ENCODE results near the gene ZMAT5.

ZMAT5 gene, protein sequence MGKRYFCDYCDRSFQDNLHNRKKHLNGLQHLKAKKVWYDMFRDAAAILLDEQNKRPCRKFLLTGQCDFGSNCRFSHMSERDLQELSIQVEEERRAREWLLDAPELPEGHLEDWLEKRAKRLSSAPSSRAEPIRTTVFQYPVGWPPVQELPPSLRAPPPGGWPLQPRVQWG

DNA sequence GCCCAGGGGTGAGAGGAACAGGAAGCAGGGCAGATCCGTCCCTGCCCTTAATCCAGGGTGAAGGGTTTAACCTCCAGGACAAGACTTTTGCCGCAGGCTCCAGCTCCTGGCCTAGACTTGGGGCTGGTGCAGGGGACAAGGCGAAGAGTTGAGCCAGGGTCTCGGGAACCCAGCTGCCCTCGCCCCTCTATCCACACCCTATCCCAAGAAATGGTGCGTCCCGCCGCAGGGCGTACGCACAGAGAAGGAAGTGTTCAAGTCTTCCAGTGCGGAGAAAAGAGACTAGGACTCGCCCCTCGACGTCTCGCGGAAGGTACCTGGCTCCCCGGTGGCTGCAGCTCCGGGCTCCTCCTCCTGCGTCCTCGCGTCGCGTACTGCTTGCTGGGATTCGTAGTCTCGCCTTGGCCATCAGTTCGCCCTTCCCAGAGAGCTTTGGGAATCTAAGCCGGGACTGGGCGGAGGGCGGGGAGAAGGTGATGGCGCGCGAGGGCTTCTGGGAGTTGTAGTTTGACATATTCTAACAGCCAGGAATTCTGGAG lies at the start of gene ZMAT5:
Gene ZMAT5 (minus strand): TSS at position 376 of the 539 bp plus-strand sequence. CDS start 18,463 bp downstream, outside the sequence.
- Mint-ChIP-seq H3K4me1 (peaks cover 38% of the 10 kb centered on the region), H3K36me3 (peaks cover 24% of the 10 kb centered on the region), H3K9me3 (no peaks in the 10 kb centered on the region), H3K27me3 (no peaks in the 10 kb centered on the region), H3K4me3 (peak within 1 kb of the TSS; percentile 99), H3K27ac (peak within 1 kb of the TSS; percentile 95)
- peak; percentile 99 for ATAC-seq

DNA sequence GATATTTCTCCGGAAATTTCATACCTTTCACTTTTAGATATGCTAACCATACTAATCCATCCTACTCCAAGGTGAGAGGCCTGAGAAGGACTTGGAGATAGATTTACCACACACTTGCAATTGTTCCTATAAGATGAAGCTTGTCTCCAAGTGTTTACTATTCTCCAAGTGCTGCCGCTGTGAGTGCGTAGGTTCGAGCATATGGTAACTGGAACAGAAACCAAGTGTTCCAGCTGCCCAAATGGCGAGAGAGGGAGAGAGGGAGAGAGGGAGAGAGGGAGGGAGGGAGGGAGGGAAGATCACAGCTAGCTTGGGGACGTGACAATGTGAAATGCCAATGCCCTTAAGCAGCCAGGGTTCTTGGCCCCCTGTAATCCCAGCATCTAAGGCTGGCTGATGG lies 49.7 kb upstream of the ZMAT5 start:
- Mint-ChIP-seq H3K27ac (no peak overlapping the region), H3K36me3 (peaks cover 83% of the 10 kb centered on the region), H3K4me1 (peaks cover 8% of the 10 kb centered on the region), H3K4me3 (no peak overlapping the region), H3K9me3 (no peaks in the 10 kb centered on the region), H3K27me3 (no peaks in the 10 kb centered on the region)
- no peak for ATAC-seq

DNA sequence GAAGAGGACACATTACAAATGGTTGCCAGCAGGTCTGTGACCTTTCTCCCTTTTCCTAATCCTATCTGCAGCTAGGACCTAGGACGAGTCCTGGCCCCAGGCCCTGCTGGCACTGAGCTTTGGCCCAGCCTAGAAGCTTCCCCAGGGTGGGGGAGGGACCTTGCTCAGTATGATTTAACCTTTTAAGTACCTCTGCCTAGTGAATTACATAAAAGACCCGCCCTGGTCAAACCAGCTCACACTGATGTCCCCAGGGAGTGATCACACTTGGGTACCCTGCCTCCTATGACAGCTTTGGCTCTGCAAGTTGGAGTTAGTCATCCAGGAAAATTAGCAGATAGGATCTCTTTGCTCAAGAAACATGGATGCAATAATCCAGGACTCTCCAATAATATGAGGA lies 49.3 kb upstream of the ZMAT5 start:
- H3K27ac Mint-ChIP-seq: no peak overlapping the region
- ATAC-seq: no peak
- no peaks in the 10 kb centered on the region for H3K27me3 Mint-ChIP-seq
- H3K9me3 Mint-ChIP-seq: no peaks in the 10 kb centered on the region
- no peak overlapping the region for H3K4me3 Mint-ChIP-seq
- H3K36me3 Mint-ChIP-seq: peaks cover 83% of the 10 kb centered on the region
- H3K4me1 Mint-ChIP-seq: peaks cover 4% of the 10 kb centered on the region

DNA sequence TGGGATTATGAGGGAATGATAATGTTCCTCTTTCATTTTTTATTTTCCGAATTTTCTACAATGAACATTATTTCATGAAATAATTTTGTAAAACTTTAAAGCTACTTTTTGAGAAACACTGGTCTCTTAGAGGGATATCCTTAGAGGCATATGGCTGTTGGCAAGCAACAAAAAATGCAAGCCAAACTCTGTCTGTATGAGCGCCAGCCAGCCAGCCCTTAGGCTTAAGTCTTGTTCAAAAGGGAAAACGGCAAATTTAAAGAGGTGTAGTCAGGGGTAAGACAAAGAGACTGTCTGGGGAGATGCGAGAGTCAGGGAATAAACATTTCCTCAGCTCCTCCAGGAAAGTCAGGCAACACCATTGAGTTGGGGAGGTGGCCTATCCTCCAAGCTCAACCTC lies 48.8 kb upstream of the ZMAT5 start:
- Mint-ChIP-seq H3K9me3 (no peaks in the 10 kb centered on the region), H3K27ac (no peak overlapping the region), H3K4me3 (no peak overlapping the region), H3K36me3 (peaks cover 83% of the 10 kb centered on the region), H3K27me3 (no peaks in the 10 kb centered on the region), H3K4me1 (no peaks in the 10 kb centered on the region)
- no peak for ATAC-seq

DNA sequence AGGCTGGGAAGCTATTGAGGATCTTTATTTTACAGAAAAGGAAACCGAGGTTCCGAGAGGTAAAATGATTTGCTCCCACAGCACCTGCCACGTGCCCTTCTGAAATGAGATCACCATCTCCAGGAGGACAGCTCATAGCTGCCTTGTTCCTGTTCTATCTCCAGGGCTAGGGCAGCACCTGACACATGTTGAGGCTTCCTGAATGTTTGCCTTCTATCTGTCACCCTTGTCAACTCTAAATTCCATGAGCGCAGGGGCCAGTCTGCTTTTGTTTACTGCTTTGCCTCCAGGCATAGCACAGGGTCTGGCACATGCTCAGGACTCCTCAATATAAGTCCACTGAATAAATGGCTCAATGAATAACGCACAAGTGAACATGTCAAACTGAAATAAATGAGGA lies 47.2 kb upstream of the ZMAT5 start:
- Mint-ChIP-seq H3K27me3 (no peaks in the 10 kb centered on the region), H3K9me3 (no peaks in the 10 kb centered on the region), H3K4me3 (no peak overlapping the region), H3K27ac (no peak overlapping the region), H3K4me1 (no peaks in the 10 kb centered on the region), H3K36me3 (peaks cover 81% of the 10 kb centered on the region)
- ATAC-seq: no peak

DNA sequence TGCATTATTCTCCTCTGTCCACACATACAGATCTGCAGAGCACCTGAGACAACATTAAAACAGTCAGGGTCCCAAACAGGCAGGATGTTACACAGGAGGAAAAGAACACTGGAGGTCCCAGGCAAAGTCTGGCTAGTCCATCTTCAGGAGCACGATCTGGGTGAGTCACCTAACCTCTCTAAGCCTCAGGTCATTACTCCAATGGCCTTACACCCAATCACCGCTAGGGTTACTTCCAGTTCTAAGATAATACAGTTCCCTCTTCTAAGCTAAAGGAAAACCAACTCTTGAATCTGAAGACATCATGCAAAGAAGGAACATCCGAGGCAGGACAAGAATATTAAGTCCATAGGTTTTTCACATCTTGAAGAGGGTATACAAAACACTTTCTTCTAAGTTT lies 46.8 kb upstream of the ZMAT5 start:
- no peak overlapping the region for H3K4me3 Mint-ChIP-seq
- no peak overlapping the region for H3K27ac Mint-ChIP-seq
- no peaks in the 10 kb centered on the region for H3K4me1 Mint-ChIP-seq
- ATAC-seq: no peak
- no peaks in the 10 kb centered on the region for H3K9me3 Mint-ChIP-seq
- H3K36me3 Mint-ChIP-seq: peaks cover 77% of the 10 kb centered on the region
- H3K27me3 Mint-ChIP-seq: no peaks in the 10 kb centered on the region

DNA sequence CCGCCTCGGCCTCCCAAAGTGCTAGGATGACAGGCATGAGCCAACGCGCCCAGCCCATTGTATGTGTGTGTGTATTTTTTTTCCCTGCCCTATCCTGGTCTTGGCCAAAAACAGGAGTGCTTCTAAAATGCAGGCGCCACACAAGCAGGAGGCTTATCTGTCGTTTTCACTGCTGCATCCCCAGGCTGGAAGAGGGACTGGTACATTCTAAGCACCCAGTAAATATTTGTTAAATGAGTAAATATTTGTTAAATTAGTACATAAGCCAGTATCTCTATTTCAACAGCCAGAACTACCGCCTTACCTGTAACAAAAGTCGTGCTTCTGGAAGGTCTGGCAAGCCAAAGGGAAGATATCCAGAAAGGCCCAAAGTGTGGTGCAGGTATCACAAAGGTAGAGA lies 46.3 kb upstream of the ZMAT5 start:
- ATAC-seq: no peak
- no peak overlapping the region for H3K27ac Mint-ChIP-seq
- peaks cover 76% of the 10 kb centered on the region for H3K36me3 Mint-ChIP-seq
- no peaks in the 10 kb centered on the region for H3K27me3 Mint-ChIP-seq
- H3K9me3 Mint-ChIP-seq: no peaks in the 10 kb centered on the region
- H3K4me1 Mint-ChIP-seq: no peaks in the 10 kb centered on the region
- no peak overlapping the region for H3K4me3 Mint-ChIP-seq

DNA sequence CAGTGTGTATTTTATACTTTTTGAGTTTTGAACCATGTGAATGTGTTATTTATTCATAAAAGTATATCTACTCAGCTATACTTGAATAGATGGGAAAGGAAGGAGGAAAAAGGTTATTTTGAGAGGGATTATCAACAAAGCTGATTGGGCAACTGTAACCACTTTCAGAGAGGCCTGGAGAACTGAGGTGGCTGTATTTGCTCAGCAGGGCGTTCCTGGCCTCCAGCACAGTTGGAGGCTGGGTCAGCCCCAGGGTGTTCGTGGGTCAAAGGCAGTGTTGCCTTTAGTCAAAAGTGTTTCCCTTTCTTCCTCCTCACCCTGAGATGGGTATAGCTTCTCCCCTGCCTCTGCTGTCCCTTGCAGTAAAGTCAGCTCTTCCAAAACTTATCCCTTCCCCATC lies 44.6 kb upstream of the ZMAT5 start:
- no peak overlapping the region for H3K4me3 Mint-ChIP-seq
- ATAC-seq: no peak
- no peaks in the 10 kb centered on the region for H3K27me3 Mint-ChIP-seq
- no peak overlapping the region for H3K27ac Mint-ChIP-seq
- H3K4me1 Mint-ChIP-seq: no peaks in the 10 kb centered on the region
- H3K36me3 Mint-ChIP-seq: peaks cover 81% of the 10 kb centered on the region
- no peaks in the 10 kb centered on the region for H3K9me3 Mint-ChIP-seq

DNA sequence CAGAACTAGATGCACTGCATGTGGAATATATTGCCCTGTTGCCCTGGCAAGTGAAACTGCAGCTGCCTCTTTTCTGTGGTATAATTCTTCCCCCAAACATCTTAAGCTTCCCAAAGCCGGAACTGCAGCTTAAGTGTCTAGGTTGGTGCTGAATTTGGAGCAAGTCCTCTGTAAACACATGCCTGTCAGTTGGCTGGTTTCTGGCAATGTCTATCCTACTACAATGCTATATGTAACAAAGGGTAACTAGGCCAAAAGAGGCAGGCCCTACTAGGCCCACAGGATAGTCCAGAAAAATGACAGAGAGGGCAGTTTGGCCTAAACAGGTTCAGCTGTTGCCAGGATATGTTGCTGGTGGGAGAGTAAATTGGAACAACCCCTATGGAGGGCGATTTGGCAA lies 43.4 kb upstream of the ZMAT5 start:
- H3K27ac Mint-ChIP-seq: no peak overlapping the region
- H3K4me3 Mint-ChIP-seq: no peak overlapping the region
- no peaks in the 10 kb centered on the region for H3K27me3 Mint-ChIP-seq
- no peaks in the 10 kb centered on the region for H3K4me1 Mint-ChIP-seq
- peaks cover 84% of the 10 kb centered on the region for H3K36me3 Mint-ChIP-seq
- H3K9me3 Mint-ChIP-seq: no peaks in the 10 kb centered on the region
- ATAC-seq: no peak

DNA sequence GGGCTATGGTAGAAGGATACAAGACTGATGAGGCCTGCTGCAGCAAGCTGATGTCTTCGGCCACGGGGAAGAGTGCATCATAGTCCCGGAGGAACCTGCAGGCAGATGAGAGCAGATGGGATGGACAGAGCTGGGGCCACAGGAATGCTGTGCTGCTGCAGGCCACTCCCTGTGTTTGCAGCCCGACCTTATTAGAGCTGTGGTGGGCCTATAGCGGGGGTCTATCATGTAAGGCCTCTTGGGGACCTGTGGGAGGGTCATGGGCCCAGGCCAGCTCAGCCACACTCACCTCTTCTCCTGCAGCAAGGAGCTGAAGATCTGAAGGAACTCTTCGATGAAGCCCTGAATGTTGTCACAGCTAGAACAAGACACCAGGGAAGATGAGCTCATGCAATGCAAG lies 39.4 kb upstream of the ZMAT5 start:
- ATAC-seq: no peak
- no peaks in the 10 kb centered on the region for H3K27me3 Mint-ChIP-seq
- no peak overlapping the region for H3K4me3 Mint-ChIP-seq
- no peaks in the 10 kb centered on the region for H3K9me3 Mint-ChIP-seq
- H3K27ac Mint-ChIP-seq: no peak overlapping the region
- H3K4me1 Mint-ChIP-seq: no peaks in the 10 kb centered on the region
- peaks cover 75% of the 10 kb centered on the region for H3K36me3 Mint-ChIP-seq

DNA sequence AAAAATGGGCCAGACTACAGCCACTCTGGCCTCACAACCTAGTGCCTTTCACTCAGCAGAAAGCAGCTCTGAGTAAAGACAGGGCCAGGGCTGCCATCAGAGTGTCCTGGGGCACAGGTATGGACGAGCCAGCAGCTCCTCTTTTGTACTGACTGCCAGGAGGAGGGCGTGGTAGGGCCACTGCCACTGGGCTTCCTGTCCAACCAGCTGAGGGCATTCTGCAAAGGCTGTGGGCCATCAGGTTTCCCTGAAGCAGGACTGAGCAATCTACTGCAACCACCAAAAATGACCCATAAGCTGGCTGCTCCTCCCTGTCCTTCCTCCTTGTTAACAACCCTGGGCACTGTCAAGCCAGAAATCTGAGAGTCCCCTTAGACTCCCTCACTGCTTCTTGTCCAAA lies 38.2 kb upstream of the ZMAT5 start:
- Mint-ChIP-seq H3K27me3 (no peaks in the 10 kb centered on the region), H3K36me3 (peaks cover 80% of the 10 kb centered on the region), H3K4me1 (peaks cover 1% of the 10 kb centered on the region), H3K4me3 (no peak overlapping the region), H3K27ac (no peak overlapping the region), H3K9me3 (no peaks in the 10 kb centered on the region)
- ATAC-seq: no peak

DNA sequence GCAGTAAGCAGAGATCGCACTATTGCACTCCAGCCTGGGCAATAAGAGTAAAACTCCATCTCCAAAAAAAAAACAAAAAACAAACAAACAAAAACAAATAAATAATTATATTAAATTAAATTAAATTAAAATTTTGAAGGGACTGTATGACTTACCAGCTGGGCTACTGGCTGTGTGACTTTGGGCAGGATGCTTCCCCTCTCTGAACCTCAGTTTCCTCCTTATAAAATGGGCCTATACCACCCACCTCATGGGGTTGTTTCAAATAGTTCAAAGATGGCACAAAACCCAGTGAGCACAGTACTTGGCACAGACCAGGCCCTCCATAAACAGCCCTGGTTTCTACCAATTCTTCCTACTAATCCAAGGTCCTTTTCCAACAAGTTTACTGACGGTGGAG lies 36.4 kb upstream of the ZMAT5 start:
- no peaks in the 10 kb centered on the region for H3K9me3 Mint-ChIP-seq
- H3K4me1 Mint-ChIP-seq: peaks cover 18% of the 10 kb centered on the region
- H3K27me3 Mint-ChIP-seq: no peaks in the 10 kb centered on the region
- ATAC-seq: no peak
- H3K4me3 Mint-ChIP-seq: no peak overlapping the region
- peaks cover 77% of the 10 kb centered on the region for H3K36me3 Mint-ChIP-seq
- H3K27ac Mint-ChIP-seq: no peak overlapping the region

DNA sequence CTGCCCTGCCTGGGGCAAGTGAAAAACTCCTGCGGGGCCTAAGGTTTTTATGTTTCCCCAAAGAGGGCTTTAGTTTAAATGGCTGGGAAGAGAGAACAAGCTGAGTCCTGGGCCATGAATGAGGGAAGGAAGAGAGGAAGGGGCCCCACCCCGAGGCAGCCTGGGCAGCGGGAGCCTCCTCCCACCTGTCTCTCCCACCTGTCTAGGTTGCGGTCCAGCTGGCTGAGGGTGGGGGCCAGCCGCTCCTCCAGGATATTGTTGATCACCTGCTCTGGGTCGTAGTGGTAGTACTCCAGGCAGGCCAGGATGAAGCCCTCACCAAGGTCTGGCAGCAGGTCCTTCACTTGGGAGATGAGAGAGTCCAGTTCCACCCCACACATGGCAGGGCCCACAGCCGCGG lies 35.0 kb upstream of the ZMAT5 start:
- Mint-ChIP-seq H3K4me3 (no peak overlapping the region), H3K27me3 (no peaks in the 10 kb centered on the region), H3K27ac (no peak overlapping the region), H3K36me3 (peaks cover 63% of the 10 kb centered on the region), H3K4me1 (peaks cover 32% of the 10 kb centered on the region), H3K9me3 (no peaks in the 10 kb centered on the region)
- no peak for ATAC-seq

DNA sequence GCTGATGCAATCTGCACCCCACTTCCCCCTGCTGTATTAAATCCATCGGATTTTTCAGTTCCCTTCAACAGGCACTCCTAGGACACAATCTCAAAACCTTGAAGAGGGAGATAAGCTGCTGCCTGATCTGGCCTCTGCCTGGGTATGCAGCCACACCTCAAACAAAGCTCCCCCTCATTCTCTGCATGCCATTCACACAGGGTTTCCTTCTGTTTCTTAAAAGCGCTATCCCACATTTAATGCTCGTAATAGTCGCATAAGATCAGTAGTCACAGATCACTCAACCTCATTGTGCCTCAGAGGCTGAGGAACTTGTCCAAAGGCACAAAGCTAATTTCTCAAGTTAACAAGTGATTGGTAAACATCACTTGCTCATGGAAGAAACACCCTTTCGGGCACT lies 34.3 kb upstream of the ZMAT5 start:
- H3K27ac Mint-ChIP-seq: no peak overlapping the region
- ATAC-seq: no peak
- H3K9me3 Mint-ChIP-seq: no peaks in the 10 kb centered on the region
- peaks cover 38% of the 10 kb centered on the region for H3K4me1 Mint-ChIP-seq
- H3K36me3 Mint-ChIP-seq: peaks cover 61% of the 10 kb centered on the region
- H3K27me3 Mint-ChIP-seq: no peaks in the 10 kb centered on the region
- H3K4me3 Mint-ChIP-seq: no peak overlapping the region

DNA sequence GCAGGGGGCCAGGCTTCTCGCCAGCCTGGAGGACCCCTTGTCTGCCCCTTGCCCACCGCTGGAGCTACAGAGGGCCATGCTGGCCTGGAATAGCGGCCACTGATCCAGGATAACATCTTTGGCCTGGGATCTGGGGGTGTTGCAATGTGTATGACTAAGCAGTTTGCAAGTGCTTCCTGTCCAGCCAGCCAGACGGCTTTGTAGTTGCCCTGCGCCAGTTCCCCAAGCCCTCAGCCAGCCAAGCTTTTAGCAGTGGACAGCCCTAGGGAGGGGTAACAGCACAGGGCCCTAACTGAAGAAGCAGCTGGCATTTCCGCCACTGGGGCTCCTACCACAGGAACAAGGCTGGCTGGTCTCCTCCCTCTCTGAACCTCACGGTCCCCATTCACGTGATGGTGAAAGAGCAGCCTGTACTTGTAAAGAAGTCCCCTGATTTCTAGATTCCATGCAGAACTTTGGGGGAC lies 32.4 kb upstream of the ZMAT5 start:
- H3K27ac Mint-ChIP-seq: no peak overlapping the region
- ATAC-seq: no peak
- no peak overlapping the region for H3K4me3 Mint-ChIP-seq
- no peaks in the 10 kb centered on the region for H3K9me3 Mint-ChIP-seq
- peaks cover 39% of the 10 kb centered on the region for H3K4me1 Mint-ChIP-seq
- H3K27me3 Mint-ChIP-seq: no peaks in the 10 kb centered on the region
- peaks cover 52% of the 10 kb centered on the region for H3K36me3 Mint-ChIP-seq

DNA sequence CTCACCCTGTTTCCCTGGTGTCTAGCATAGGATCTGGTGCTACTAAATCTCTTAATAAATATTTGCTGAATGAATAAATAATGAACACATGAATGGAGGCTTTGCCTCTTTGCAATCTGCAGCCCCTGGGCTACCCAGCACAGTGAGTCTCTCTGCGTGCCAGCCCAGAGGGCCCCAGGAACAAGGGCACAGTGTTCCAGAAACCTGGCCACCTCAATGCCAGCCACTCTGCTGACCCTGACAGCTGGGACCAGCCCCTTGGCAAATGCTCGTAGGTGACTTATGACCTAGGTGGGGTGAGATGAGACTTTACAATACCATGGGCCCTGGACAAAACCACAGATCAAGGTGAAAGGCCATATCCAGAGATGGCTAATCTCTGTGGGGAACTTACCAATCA lies 32.0 kb upstream of the ZMAT5 start:
- peaks cover 48% of the 10 kb centered on the region for H3K36me3 Mint-ChIP-seq
- ATAC-seq: no peak
- H3K4me3 Mint-ChIP-seq: no peak overlapping the region

More for the DNA sequence above, 32.0 kb upstream of the ZMAT5 start:
- H3K9me3 Mint-ChIP-seq: no peaks in the 10 kb centered on the region
- H3K4me1 Mint-ChIP-seq: peaks cover 39% of the 10 kb centered on the region
- peak overlapping the region; percentile 9 for H3K27ac Mint-ChIP-seq
- no peaks in the 10 kb centered on the region for H3K27me3 Mint-ChIP-seq

Measured in stimulated activated memory B cell treated with anti-CD40 and anti-IgM and Interleukin-4, amounts not matched to agents 10 μg/mL and 1 μg/mL and 100 μg/mL, for 72 hours (primary cell).